Vagina (tissue), 2 donors: ENCODE results near the gene ATN1. TPM values are rescaled to one million over a fixed set of nuclear protein-coding genes. Genes with fewer than 3 reads are reported as not detected.
"Not testable (repeated sequence)": the region's sequence is repeated elsewhere in the genome, so short reads cannot be mapped to it uniquely, and the experiment has no call there.

Source experiments
- DNase-seq, 2 donors: peaks; one replicate each; pipeline ENCODE4 v3.0.0-alpha.2; 2017; ENCODE audit errors: extremely low spot score in 2 of 2
- H3K27ac ChIP-seq: fragments of 200-600 bp; sonication (generic); one replicate; pipeline ENCODE4 v1.5.1; 2019
- H3K27me3 ChIP-seq: fragments of 200-600 bp; sonication (generic); one replicate; pipeline ENCODE4 v1.5.1; 2019
- H3K36me3 ChIP-seq, 2 donors: fragments of 200-600 bp; sonication (generic); one replicate each; pipeline ENCODE4 v1.5.1; 2017 to 2019
- H3K4me1 ChIP-seq: fragments of 200-600 bp; sonication (generic); one replicate; pipeline ENCODE4 v1.5.1; 2019
- H3K4me3 ChIP-seq, 2 donors: fragments of 200-600 bp; sonication (generic); 1 replicate in 1 of 2; 2 replicates in 1 of 2; pipeline ENCODE4 v1.5.1; 2016 to 2019
- H3K9me3 ChIP-seq: fragments of 200-600 bp; sonication (generic); one replicate; pipeline ENCODE4 v1.5.1; 2019
- POLR2A ChIP-seq, 2 donors: fragments of 450-650 bp; IDR thresholded peaks; one replicate each; pipeline ENCODE4 v1.6.1; 2017; ENCODE audit warnings: antibody characterized with exemption in 2 of 2, mild to moderate bottlenecking in 2 of 2, moderate library complexity in 2 of 2
- POLR2AphosphoS5 ChIP-seq, 2 donors: sonication (generic); formaldehyde crosslinking; IDR thresholded peaks; one replicate each; pipeline ENCODE4 v1.9.0; 2017; ENCODE audit warnings: antibody characterized with exemption in 2 of 2, mild to moderate bottlenecking in 2 of 2, low read depth in 1 of 2; ENCODE audit not compliant: insufficient read depth in 1 of 2
- intact Hi-C: fragments of 100-400 bp; cut with DNase I; formaldehyde crosslinking; loops from one replicate; pipeline ENCODE4 v1.15.1; 2023
- total RNA-seq: library from RNA; depleted of rRNA; stranded (reverse); fragments of >200 nt; gene quantifications from one replicate; pipeline ENCODE4 v1.2.3, GENCODE V29; 2016
- TF ChIP-seq, protein P1 (sequence below), 3 experiments: fragments of 450-650 bp in 2 of 3; fragments of 200-600 bp in 1 of 3; sonication (generic) in 1 of 3; IDR thresholded peaks; one replicate each; pipeline ENCODE4 v1.5.1; 2017 to 2019; ENCODE audit warnings: antibody characterized with exemption in 3 of 3, mild to moderate bottlenecking in 2 of 3, moderate library complexity in 2 of 3

ATN1 gene, protein sequence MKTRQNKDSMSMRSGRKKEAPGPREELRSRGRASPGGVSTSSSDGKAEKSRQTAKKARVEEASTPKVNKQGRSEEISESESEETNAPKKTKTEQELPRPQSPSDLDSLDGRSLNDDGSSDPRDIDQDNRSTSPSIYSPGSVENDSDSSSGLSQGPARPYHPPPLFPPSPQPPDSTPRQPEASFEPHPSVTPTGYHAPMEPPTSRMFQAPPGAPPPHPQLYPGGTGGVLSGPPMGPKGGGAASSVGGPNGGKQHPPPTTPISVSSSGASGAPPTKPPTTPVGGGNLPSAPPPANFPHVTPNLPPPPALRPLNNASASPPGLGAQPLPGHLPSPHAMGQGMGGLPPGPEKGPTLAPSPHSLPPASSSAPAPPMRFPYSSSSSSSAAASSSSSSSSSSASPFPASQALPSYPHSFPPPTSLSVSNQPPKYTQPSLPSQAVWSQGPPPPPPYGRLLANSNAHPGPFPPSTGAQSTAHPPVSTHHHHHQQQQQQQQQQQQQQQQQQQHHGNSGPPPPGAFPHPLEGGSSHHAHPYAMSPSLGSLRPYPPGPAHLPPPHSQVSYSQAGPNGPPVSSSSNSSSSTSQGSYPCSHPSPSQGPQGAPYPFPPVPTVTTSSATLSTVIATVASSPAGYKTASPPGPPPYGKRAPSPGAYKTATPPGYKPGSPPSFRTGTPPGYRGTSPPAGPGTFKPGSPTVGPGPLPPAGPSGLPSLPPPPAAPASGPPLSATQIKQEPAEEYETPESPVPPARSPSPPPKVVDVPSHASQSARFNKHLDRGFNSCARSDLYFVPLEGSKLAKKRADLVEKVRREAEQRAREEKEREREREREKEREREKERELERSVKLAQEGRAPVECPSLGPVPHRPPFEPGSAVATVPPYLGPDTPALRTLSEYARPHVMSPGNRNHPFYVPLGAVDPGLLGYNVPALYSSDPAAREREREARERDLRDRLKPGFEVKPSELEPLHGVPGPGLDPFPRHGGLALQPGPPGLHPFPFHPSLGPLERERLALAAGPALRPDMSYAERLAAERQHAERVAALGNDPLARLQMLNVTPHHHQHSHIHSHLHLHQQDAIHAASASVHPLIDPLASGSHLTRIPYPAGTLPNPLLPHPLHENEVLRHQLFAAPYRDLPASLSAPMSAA (N-terminal part only)
- total RNA-seq = 92.1 TPM

DNA sequence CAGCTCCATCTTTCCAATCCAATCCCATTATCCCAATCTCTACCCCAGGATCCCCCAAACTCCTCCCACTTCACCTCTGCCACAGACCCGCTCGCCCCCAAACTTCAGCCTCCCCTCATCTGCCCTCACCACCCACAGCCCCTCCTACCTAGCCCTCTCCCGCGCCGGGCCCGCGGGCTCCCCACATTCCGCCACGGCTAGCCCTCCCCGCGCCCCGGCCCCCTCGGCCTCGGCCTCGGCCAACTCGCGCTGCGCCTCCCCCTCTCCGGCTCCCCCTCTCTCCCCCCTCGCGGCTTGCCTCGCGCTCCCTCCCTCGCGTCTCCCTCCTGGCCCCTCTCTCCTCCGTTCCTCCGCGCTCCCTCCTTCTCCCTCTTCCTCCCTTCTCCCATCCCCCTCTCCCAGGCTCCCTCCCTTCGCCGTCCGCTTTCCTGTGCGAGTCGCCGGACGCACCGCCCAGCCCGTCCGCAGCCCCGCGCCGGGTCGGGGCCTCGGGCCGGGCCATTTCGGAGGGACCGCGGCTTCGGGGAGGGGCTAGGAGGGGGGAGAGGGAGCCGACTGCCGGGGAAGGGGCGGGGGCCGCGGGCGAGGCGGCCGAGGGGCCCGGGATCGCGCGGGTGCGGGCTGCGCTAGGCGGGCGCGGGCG, at the start of gene ATN1:
Gene ATN1, plus strand, starts transcription at position 581 of the 643 bp plus-strand sequence. CDS start 6,043 bp downstream, outside the sequence.
- TF ChIP-seq POLR2AphosphoS5 (IDR thresholded peaks at IDR 0.05; ENCODE audit: insufficient read depth in 1 of 2, low read depth in 1 of 2) (peak in 1 of 2 donors; percentile 81), POLR2A (IDR thresholded peaks at IDR 0.05) (peak in 1 of 2 donors; percentile 42)
- TF ChIP-seq, protein P1, sequence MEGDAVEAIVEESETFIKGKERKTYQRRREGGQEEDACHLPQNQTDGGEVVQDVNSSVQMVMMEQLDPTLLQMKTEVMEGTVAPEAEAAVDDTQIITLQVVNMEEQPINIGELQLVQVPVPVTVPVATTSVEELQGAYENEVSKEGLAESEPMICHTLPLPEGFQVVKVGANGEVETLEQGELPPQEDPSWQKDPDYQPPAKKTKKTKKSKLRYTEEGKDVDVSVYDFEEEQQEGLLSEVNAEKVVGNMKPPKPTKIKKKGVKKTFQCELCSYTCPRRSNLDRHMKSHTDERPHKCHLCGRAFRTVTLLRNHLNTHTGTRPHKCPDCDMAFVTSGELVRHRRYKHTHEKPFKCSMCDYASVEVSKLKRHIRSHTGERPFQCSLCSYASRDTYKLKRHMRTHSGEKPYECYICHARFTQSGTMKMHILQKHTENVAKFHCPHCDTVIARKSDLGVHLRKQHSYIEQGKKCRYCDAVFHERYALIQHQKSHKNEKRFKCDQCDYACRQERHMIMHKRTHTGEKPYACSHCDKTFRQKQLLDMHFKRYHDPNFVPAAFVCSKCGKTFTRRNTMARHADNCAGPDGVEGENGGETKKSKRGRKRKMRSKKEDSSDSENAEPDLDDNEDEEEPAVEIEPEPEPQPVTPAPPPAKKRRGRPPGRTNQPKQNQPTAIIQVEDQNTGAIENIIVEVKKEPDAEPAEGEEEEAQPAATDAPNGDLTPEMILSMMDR (IDR thresholded peaks at IDR 0.05) = no peak
- Histone ChIP-seq H3K9me3 (no peaks in the 10 kb centered on the region), H3K4me3 (peak within 1 kb of the TSS; percentile 73 to 95), H3K4me1 (peaks cover 71% of the 10 kb centered on the region), H3K27me3 (no peaks in the 10 kb centered on the region), H3K36me3 (no peaks in the 10 kb centered on the region), H3K27ac (peak within 1 kb of the TSS; percentile 99)
- intact Hi-C loops = loop anchor here (5.0 kb wide), 1 partner anchor 60 kb away; the partner anchor contains the start of gene TPI1
- no peak for DNase-seq

DNA sequence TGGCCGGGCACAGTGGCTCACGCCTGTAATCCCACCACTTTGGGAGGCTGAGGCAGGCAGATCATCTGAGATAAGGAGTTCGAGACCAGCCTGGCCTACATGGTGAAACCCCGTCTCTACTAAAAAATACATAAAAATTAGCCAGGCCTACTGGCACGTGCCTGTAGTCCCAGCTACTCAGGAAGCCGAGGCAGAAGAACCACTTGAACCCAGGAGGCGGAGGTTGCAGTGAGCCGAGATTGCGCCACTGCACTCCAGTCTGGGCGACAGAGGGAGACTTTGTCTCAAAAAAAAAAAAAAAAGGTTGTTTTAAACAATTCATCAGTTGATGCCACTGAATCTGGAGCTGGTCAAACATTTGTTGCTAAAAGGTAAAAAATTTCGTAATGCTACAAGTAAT, 47.9 kb upstream of the ATN1 start:
- peaks cover 0 to 12% of the 10 kb centered on the region in 2 donors for H3K36me3 ChIP-seq
- H3K4me1 ChIP-seq, H3K4me3 ChIP-seq, H3K9me3 ChIP-seq, intact Hi-C loops, DNase-seq, H3K27ac ChIP-seq, H3K27me3 ChIP-seq: not testable (repeated sequence)

DNA sequence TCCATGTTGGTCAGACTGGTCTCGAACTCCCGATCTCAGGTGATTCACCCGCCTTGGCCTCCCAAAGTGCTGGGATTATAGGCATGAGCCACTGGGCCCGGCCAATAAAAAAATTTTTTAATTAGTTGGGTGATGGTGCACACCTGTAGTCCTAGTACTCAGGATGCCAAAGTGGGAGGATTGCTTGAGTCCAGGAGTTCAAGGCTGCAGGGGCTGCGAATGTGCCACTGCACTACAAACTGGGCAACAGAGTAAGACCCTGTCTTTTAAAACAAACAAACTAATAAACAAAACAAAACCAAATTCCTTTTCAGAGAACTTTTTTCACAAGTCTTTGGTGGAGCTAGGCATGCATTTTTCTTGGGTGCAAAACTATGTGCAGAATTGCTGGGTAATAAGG, 44.5 kb upstream of the ATN1 start:
- Histone ChIP-seq H3K9me3 (no peaks in the 10 kb centered on the region), H3K4me3 (no peak overlapping the region), H3K27ac (no peak overlapping the region), H3K36me3 (peaks cover 0 to 16% of the 10 kb centered on the region in 2 donors), H3K4me1 (no peaks in the 10 kb centered on the region), H3K27me3 (no peaks in the 10 kb centered on the region)
- no peak for TF ChIP-seq POLR2A (IDR thresholded peaks at IDR 0.05)
- TF ChIP-seq POLR2AphosphoS5 (IDR thresholded peaks at IDR 0.05; ENCODE audit: insufficient read depth in 1 of 2, low read depth in 1 of 2) = no peak
- TF ChIP-seq, protein P1 (IDR thresholded peaks at IDR 0.05) = no peak
- intact Hi-C loops = no loop called here
- DNase-seq = no peak

DNA sequence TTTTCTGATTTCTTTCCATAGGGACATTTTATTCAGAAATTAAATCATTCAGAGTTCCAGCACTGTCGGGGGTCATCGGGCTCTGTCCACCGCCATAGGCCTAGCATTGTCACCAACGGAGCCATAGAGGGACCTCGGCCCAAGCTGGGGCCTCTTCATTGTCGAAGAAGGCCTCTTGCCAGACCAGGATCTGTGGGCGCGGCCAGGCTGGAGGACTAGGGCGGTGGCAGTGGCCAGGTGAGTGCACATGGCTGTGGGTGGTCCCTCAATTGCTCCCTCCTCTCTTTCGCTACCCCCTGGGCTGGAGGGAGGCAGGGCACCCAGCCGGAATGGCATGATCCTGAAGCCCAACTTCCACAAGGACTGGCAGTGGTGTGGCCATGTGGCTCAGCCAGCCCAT, 44.1 kb upstream of the ATN1 start:
- H3K4me3 ChIP-seq = no peak overlapping the region
- DNase-seq = no peak
- no peak for TF ChIP-seq POLR2A (IDR thresholded peaks at IDR 0.05)
- TF ChIP-seq, protein P1 (IDR thresholded peaks at IDR 0.05) = no peak
- H3K9me3 ChIP-seq = no peaks in the 10 kb centered on the region
- H3K27me3 ChIP-seq = no peaks in the 10 kb centered on the region
- intact Hi-C loops = no loop called here
- H3K27ac ChIP-seq = no peak overlapping the region
- no peaks in the 10 kb centered on the region for H3K4me1 ChIP-seq
- peaks cover 0 to 16% of the 10 kb centered on the region in 2 donors for H3K36me3 ChIP-seq

DNA sequence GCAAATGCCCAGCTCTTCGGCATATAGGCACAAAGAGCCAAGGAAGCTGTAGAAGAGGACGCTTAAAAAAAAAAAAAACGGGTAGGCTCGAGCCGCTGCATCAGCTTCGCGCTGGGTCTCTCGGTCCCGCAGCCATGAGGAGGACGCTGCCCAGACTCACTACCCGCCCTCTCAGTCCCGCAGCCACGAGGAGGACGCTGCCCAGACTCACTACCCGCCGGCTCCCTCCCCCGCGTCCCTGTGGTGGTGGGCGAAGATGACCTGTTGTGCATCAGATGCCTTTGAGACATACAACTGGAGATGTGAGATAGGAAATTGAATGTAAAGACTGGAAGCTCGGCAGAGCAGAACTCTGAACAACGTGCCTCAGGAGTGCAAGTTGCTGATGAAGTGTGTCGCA, 43.2 kb upstream of the ATN1 start:
- H3K36me3 ChIP-seq = peaks cover 0 to 16% of the 10 kb centered on the region in 2 donors
- H3K4me3 ChIP-seq = no peak overlapping the region
- H3K27me3 ChIP-seq = no peaks in the 10 kb centered on the region
- no peaks in the 10 kb centered on the region for H3K4me1 ChIP-seq
- intact Hi-C loops = no loop called here
- H3K27ac ChIP-seq = no peak overlapping the region
- TF ChIP-seq POLR2AphosphoS5 (IDR thresholded peaks at IDR 0.05; ENCODE audit: insufficient read depth in 1 of 2, low read depth in 1 of 2) (no peak), POLR2A (IDR thresholded peaks at IDR 0.05) (no peak)
- TF ChIP-seq, protein P1 (IDR thresholded peaks at IDR 0.05) = no peak
- no peak for DNase-seq
- no peaks in the 10 kb centered on the region for H3K9me3 ChIP-seq

DNA sequence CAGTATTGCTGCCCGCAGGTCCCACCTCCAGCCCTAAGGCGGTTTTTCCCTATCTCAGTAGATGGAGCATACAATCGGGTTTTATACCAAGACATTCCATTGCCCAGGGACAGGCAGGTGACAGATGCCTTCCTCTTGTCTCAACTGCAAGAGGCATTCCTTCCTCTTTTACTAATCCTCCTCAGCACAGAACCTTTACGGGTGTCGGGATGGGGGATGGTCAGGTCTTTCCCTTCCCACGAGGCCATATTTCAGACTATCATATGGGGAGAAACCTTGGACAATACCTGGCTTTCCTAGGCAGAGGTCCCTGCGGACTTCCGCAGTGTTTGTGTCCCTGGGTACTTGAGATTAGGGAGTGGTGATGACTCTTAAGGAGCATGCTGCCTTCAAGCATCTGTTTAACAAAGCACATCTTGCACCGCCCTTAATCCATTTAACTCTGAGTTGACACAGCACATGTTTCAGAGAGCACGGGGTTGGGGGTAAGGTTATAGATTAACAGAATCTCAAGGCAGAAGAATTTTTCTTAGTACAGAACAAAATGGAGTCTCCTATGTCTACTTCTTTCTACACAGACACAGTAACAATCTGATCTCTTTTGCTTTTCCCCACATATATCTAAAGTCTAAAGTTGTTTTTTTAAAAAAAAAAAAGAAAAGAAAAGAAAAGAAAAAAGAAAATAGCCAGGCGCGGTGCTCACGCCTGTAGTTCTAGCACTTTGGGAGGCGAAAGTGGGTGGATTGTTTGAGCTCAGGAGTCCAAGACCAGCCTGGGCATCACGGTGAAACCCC, 41.4 kb upstream of the ATN1 start:
- peaks cover 0 to 16% of the 10 kb centered on the region in 2 donors for H3K36me3 ChIP-seq
- intact Hi-C loops, H3K4me3 ChIP-seq, DNase-seq, H3K27ac ChIP-seq, H3K9me3 ChIP-seq, H3K27me3 ChIP-seq, H3K4me1 ChIP-seq: not testable (repeated sequence)
